ENCODE data around the gene NFE2. TPM values are rescaled to one million over a fixed set of nuclear protein-coding genes. Genes with fewer than 3 reads are reported as not detected.

NFE2 gene
- total and polyA plus RNA-seq, 2 donors (not counting 3 experiments of a cell fraction or from before 2014, with no cell fraction given) = not detected

DNA sequence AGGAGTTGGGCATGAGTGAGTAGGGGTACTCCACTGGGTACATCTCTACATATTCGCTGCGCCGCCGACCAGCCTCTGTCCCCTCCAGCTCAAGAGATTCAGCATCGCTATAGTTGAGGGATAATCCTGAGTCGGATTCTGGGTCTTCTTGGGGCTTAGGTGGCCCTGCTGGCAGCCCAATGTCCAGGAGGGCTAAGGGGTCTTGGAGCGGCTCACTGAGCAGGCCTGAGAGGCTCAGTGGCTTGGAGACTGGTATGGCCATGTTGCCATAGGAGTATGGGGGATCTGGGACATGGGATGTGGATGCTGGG lies 7.9 kb downstream of the NFE2 start:
- Histone ChIP-seq H3K9ac (replicated peaks; ENCODE audit: extremely low read depth, insufficient read depth, low read length) (no peak overlapping the region), H2AFZ (ENCODE audit: low read depth, low read length) (no peak overlapping the region), H3K4me1 (ENCODE audit: control insufficient read depth, extremely low read depth, insufficient read depth, low read length) (no peaks in the 10 kb centered on the region), H3K9me1 (replicated peaks; ENCODE audit: control insufficient read depth, extremely low read depth, insufficient read depth, low read length) (no peaks in the 10 kb centered on the region), H3K9me3 (replicated peaks; ENCODE audit: control insufficient read depth, insufficient read depth, low read length) (no peaks in the 10 kb centered on the region), H3K36me3 (ENCODE audit: control insufficient read depth in 2 of 2, extremely low read depth in 1 of 2, insufficient read depth in 2 of 2, low read length in 2 of 2) (no peaks in the 10 kb centered on the region), H3K27ac (ENCODE audit: insufficient read depth, low read depth, low read length) (no peak overlapping the region), H3K4me3 (replicated peaks in 1 of 3; ENCODE audit: insufficient read depth in 1 of 3, low read depth in 1 of 3, low read length in 3 of 3) (no peak overlapping the region), H3K79me2 (ENCODE audit: control insufficient read depth, insufficient read depth, low read length) (no peaks in the 10 kb centered on the region), H3K4me2 (ENCODE audit: insufficient read depth, low read length) (no peak overlapping the region), H4K20me1 (replicated peaks; ENCODE audit: control insufficient read depth, extremely low read depth, insufficient read depth, low read length) (no peaks in the 10 kb centered on the region), H3K27me3 (ENCODE audit: control insufficient read depth in 2 of 2, insufficient read depth in 2 of 2, low read length in 2 of 2) (no peaks in the 10 kb centered on the region)
- POLR2A ChIA-PET = interaction anchor here (0.6 to 5.8 kb wide), 2 partner anchors 13 to 39 kb away, joined by 4 to 22 read pairs; partner anchors contain the start of genes CBX5 and HNRNPA1
- intact Hi-C loops (cut with micrococcal nuclease) = no loop called here
- TF ChIP-seq GATA2 (IDR thresholded peaks at IDR 0.05; ENCODE audit: insufficient read depth, insufficient read length, low read depth, low read length) (no peak), FOS (IDR thresholded peaks at IDR 0.05; ENCODE audit: borderline replicate concordance, insufficient read depth, low read length) (no peak), POLR2AphosphoS5 (IDR thresholded peaks at IDR 0.05; ENCODE audit: insufficient read depth, low read depth, low read length) (no peak), POLR2A (IDR thresholded peaks at IDR 0.05; ENCODE audit: low read depth, low read length) (no peak), MYC (IDR thresholded peaks at IDR 0.05; ENCODE audit: low read depth, low read length) (no peak), JUN (IDR thresholded peaks at IDR 0.05; ENCODE audit: borderline replicate concordance, insufficient read depth, insufficient read length, low read depth) (no peak), EZH2 (IDR thresholded peaks at IDR 0.05; ENCODE audit: borderline replicate concordance, low read depth, low read length, severe bottlenecking) (no peak)
- TF ChIP-seq, protein P1, sequence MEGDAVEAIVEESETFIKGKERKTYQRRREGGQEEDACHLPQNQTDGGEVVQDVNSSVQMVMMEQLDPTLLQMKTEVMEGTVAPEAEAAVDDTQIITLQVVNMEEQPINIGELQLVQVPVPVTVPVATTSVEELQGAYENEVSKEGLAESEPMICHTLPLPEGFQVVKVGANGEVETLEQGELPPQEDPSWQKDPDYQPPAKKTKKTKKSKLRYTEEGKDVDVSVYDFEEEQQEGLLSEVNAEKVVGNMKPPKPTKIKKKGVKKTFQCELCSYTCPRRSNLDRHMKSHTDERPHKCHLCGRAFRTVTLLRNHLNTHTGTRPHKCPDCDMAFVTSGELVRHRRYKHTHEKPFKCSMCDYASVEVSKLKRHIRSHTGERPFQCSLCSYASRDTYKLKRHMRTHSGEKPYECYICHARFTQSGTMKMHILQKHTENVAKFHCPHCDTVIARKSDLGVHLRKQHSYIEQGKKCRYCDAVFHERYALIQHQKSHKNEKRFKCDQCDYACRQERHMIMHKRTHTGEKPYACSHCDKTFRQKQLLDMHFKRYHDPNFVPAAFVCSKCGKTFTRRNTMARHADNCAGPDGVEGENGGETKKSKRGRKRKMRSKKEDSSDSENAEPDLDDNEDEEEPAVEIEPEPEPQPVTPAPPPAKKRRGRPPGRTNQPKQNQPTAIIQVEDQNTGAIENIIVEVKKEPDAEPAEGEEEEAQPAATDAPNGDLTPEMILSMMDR (IDR thresholded peaks at IDR 0.05; ENCODE audit: extremely low read depth in 1 of 2, insufficient read depth in 1 of 2, low read depth in 1 of 2, low read length in 2 of 2) = no peak
- TF ChIP-seq, protein P2, sequence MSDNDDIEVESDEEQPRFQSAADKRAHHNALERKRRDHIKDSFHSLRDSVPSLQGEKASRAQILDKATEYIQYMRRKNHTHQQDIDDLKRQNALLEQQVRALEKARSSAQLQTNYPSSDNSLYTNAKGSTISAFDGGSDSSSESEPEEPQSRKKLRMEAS (IDR thresholded peaks at IDR 0.05; ENCODE audit: insufficient read depth, insufficient read length) = no peak
- BruUV-seq (replicated peaks) = no TSS peak
- FAIRE-seq (no peak), DNase-seq (ENCODE audit: low read depth, low spot score) (no peak)
- dilution Hi-C loops (cut with MboI; ENCODE audit: extremely low pct_ligation_motif_present, low sequenced_read_pairs) = no loop called here
- CTCF ChIA-PET = interaction anchor here (0.7 to 5.1 kb wide), 13 partner anchors 20 to 146 kb away, joined by 3 to 34 read pairs (median 6); partner anchors contain the start of gene COPZ1
